ENCODE results near the gene PCCA.

- TF ChIP-seq POLR2A (IDR thresholded peaks at IDR 0.05; ENCODE audit: low read length) = no peak
- no peak for TF ChIP-seq GATA1 (IDR thresholded peaks at IDR 0.05; ENCODE audit: low read depth, low read length)
Measured at GRCh38 chr13:100148422-100148821, 59.5 kb downstream of the PCCA start.

Data from erythroblast (primary cell).